A549 (cell line): ENCODE measurements around the gene TTLL13. TPM values are rescaled to one million over a fixed set of nuclear protein-coding genes. Genes with fewer than 3 reads are reported as not detected.

ENCODE experiments used
- ATAC-seq, 2 experiments: fragments of 200-7000 bp in 1 of 2; fragments of >200 bp in 1 of 2; cut with Nextera tagmentation in 1 of 2; cut with Tn5 transposase in 1 of 2; 3 replicates each; pipeline versions ENCODE4 v1.8.0 to v1.9.1; 2018 to 2020; ENCODE audit warnings: mild to moderate bottlenecking in 1 of 2, moderate library complexity in 1 of 2
- CTCF ChIA-PET: fragments of 300-600 bp; sonication (Branson Sonifier 250); formaldehyde crosslinking; extraction: SDS; loops from one replicate; lab custom pipeline; 2021; ENCODE audit warnings: antibody characterized with exemption, inconsistent platforms; lab: Yijun Ruan, JAX
- POLR2A ChIA-PET: fragments of 350-600 bp; formaldehyde crosslinking; extraction: SDS; loops from one replicate; lab custom pipeline; 2021; ENCODE audit warnings: antibody characterized with exemption, inconsistent platforms; lab: Yijun Ruan, JAX
- DNase-seq, 2 experiments: peaks; one replicate each; pipeline versions ENCODE4 v3.0.0 to v3.0.0-alpha.2; 2011 to 2016; ENCODE audit warnings: low read depth in 1 of 2, low spot score in 1 of 2
- FAIRE-seq: peaks from 2 replicates; lab custom pipeline; 2011; peaks lifted over from hg19 to GRCh38; lab: Jason Lieb, UNC
- H3K27ac ChIP-seq, 2 experiments: fragments of >200 bp; sonication (Bioruptor Twin); formaldehyde crosslinking; 3 replicates each; pipeline ENCODE4 v1.5.1; 2016 to 2017
- H3K4me1 ChIP-seq: fragments of >200 bp; sonication (Bioruptor Twin); formaldehyde crosslinking; 3 replicates; pipeline ENCODE4 v1.6.1; 2016
- H3K4me2 ChIP-seq: fragments of >200 bp; sonication (Bioruptor Twin); formaldehyde crosslinking; 3 replicates; pipeline ENCODE4 v1.6.1; 2016
- H3K4me3 ChIP-seq: fragments of >200 bp; sonication (Bioruptor Twin); formaldehyde crosslinking; 3 replicates; pipeline ENCODE4 v1.5.1; 2016
- H3K9me3 ChIP-seq: fragments of >200 bp; sonication (Bioruptor Twin); formaldehyde crosslinking; 3 replicates; pipeline ENCODE4 v1.6.1; 2016
- BHLHE40 ChIP-seq: IDR thresholded peaks from 2 replicates; pipeline ENCODE4 v1.6.1; 2012; ENCODE audit warnings: low read depth, low read length, inconsistent platforms
- CHD2 ChIP-seq: fragments of 150-350 bp; IDR thresholded peaks from 2 replicates; pipeline ENCODE4 v1.6.1; 2014; ENCODE audit warnings: low read length; ENCODE audit not compliant: partially characterized antibody
- EHMT2 ChIP-seq: fragments of 200-600 bp; sonication (generic); IDR thresholded peaks from 2 replicates; pipeline ENCODE4 v1.6.1; 2016; ENCODE audit warnings: antibody characterized with exemption, low read depth, mild to moderate bottlenecking, moderate library complexity
- EP300 ChIP-seq, 2 experiments: fragments of >200 bp; sonication (Bioruptor Twin); formaldehyde crosslinking; IDR thresholded peaks; 2 replicates in 1 of 2; 3 replicates in 1 of 2; pipeline ENCODE4 v1.6.1; 2016 to 2017
- FOSB ChIP-seq: fragments of 250-450 bp; sonication (Bioruptor Pico); IDR thresholded peaks from 2 replicates; pipeline ENCODE4 v1.5.0; 2020; ENCODE audit warnings: mild to moderate bottlenecking, moderate library complexity
- FOXS1 ChIP-seq: fragments of 250-450 bp; sonication (Bioruptor Pico); IDR thresholded peaks from 2 replicates; pipeline ENCODE4 v1.5.0; 2020; ENCODE audit warnings: mild to moderate bottlenecking, moderate library complexity
- GATA3 ChIP-seq: IDR thresholded peaks from 2 replicates; pipeline ENCODE4 v1.6.1; 2012; ENCODE audit warnings: borderline replicate concordance
- HEYL ChIP-seq: fragments of 250-450 bp; sonication (Bioruptor Pico); IDR thresholded peaks from 2 replicates; pipeline ENCODE4 v1.8.0; 2021; ENCODE audit warnings: mild to moderate bottlenecking, moderate library complexity
- HOXB5 ChIP-seq: fragments of 250-450 bp; sonication (Bioruptor Pico); IDR thresholded peaks from 2 replicates; pipeline ENCODE4 v1.5.0; 2020; ENCODE audit warnings: mild to moderate bottlenecking, moderate library complexity
- JUNB ChIP-seq: fragments of >200 bp; sonication (Bioruptor Twin); formaldehyde crosslinking; IDR thresholded peaks from 2 replicates; pipeline ENCODE4 v1.6.1; 2016
- KDM1A ChIP-seq: fragments of 200-600 bp; sonication (generic); IDR thresholded peaks from 2 replicates; pipeline ENCODE4 v1.6.1; 2016; ENCODE audit warnings: low read depth, mild to moderate bottlenecking
- KDM5A ChIP-seq: fragments of 200-600 bp; sonication (generic); IDR thresholded peaks from 2 replicates; pipeline ENCODE4 v1.6.1; 2016; ENCODE audit warnings: antibody characterized with exemption, mild to moderate bottlenecking
- MAFK ChIP-seq: fragments of 450-650 bp; IDR thresholded peaks from 2 replicates; pipeline ENCODE4 v1.6.1; 2014; ENCODE audit not compliant: partially characterized antibody
- MYC ChIP-seq: IDR thresholded peaks from 2 replicates; pipeline ENCODE4 v1.6.1; 2012; ENCODE audit warnings: mild to moderate bottlenecking, inconsistent platforms, low read length, improper control_type of control experiment, borderline replicate concordance
- POLR2A ChIP-seq: IDR thresholded peaks from 2 replicates; pipeline ENCODE4 v1.6.1; 2012; ENCODE audit warnings: mild to moderate bottlenecking, low read length
- POLR2AphosphoS2 ChIP-seq: conservative IDR thresholded peaks from 2 replicates; pipeline ENCODE4 v1.6.1; 2012; ENCODE audit warnings: low read length, improper control_type of control experiment, inconsistent platforms
- RAD21 ChIP-seq, 2 experiments: fragments of >200 bp in 1 of 2; sonication (Bioruptor Twin) in 1 of 2; formaldehyde crosslinking in 1 of 2; IDR thresholded peaks in 1 of 2; conservative IDR thresholded peaks in 1 of 2; 2 replicates in 1 of 2; 3 replicates in 1 of 2; pipeline ENCODE4 v1.6.1; 2012 to 2018; ENCODE audit warnings: inconsistent platforms in 1 of 2
- RNF2 ChIP-seq: fragments of 200-600 bp; sonication (generic); IDR thresholded peaks from 2 replicates; pipeline ENCODE4 v1.6.1; 2016; ENCODE audit warnings: low read depth, mild to moderate bottlenecking, antibody characterized with exemption, moderate library complexity, borderline replicate concordance
- SREBF2 ChIP-seq: fragments of 450-650 bp; IDR thresholded peaks from 2 replicates; pipeline ENCODE4 v1.6.1; 2014; ENCODE audit warnings: mild to moderate bottlenecking, moderate library complexity
- TFCP2L1 ChIP-seq: fragments of 250-450 bp; sonication (Bioruptor Pico); IDR thresholded peaks from 2 replicates; pipeline ENCODE4 v1.5.0; 2021; ENCODE audit warnings: mild to moderate bottlenecking
- TP53 ChIP-seq: fragments of 250-450 bp; sonication (Bioruptor Pico); IDR thresholded peaks from 2 replicates; pipeline ENCODE4 v1.5.0; 2021; ENCODE audit warnings: mild to moderate bottlenecking, moderate library complexity
- ZNF302 ChIP-seq: fragments of 250-450 bp; sonication (Bioruptor Pico); IDR thresholded peaks from 2 replicates; pipeline ENCODE4 v1.9.0; 2021; ENCODE audit warnings: inconsistent platforms, mild to moderate bottlenecking, moderate library complexity
- ZSCAN20 ChIP-seq: fragments of 250-450 bp; sonication (Bioruptor Pico); IDR thresholded peaks from 2 replicates; pipeline ENCODE4 v1.8.0; 2022; ENCODE audit warnings: mild to moderate bottlenecking, moderate library complexity
- whole genome bisulfite sequencing: methylation state at CpG from one replicate; pipeline ENCODE4 v1.1.6; 2017; ENCODE audit errors: missing lambda C conversion rate; 5-methylcytosine and 5-hydroxymethylcytosine counted together
- polyA plus RNA-seq, 4 experiments: library from polyadenylated mRNA; depleted of rRNA in 3 of 4; stranded (reverse); fragments of >200 nt; fragmentation: RNase III in 1 of 4; extraction: RNeasy Plus Mini Kit Qiagen cat#74134 plus additional on column Dnase treatment in 1 of 4; gene quantifications; 2 replicates in 3 of 4; 3 replicates in 1 of 4; pipeline ENCODE4 v1.2.3, GENCODE V29; 2011 to 2017
- TF ChIP-seq, protein P1 (sequence below): fragments of 200-600 bp; sonication (generic); IDR thresholded peaks from 2 replicates; pipeline ENCODE4 v1.6.1; 2016; ENCODE audit warnings: antibody characterized with exemption, mild to moderate bottlenecking, moderate library complexity
- TF ChIP-seq, protein P2 (sequence below): fragments of >200 bp; sonication (Bioruptor Twin); formaldehyde crosslinking; IDR thresholded peaks from 3 replicates; pipeline ENCODE4 v1.6.1; 2016

Gene TTLL13
- polyA plus RNA-seq, 2 of the 4 experiments (the other 2 are of a cell fraction), result 0.17 to 0.61 TPM

DNA sequence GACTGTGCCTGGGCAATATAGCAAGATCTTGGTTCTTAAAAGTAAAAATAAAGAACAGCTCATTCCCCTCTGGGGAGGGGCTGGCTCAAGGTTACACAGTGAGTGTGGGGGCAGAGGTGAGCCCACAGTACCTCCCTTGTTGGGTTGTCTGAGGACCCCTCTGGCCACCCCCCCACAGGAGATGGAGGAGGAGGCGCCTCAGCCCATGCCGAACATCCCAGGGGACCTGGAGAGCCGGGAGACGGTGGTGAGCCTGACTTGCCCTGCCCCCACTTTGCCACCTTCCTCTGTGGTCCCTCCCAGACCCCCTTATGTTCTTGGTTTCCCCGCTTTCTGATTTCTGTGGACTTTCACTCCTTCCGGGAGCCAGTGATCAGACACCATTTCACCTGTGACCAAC, 44.8 kb downstream of the TTLL13 start (continued):
- TF ChIP-seq KDM5A (no peak), JUNB (no peak), POLR2AphosphoS2 (no peak), EHMT2 (no peak)

DNA sequence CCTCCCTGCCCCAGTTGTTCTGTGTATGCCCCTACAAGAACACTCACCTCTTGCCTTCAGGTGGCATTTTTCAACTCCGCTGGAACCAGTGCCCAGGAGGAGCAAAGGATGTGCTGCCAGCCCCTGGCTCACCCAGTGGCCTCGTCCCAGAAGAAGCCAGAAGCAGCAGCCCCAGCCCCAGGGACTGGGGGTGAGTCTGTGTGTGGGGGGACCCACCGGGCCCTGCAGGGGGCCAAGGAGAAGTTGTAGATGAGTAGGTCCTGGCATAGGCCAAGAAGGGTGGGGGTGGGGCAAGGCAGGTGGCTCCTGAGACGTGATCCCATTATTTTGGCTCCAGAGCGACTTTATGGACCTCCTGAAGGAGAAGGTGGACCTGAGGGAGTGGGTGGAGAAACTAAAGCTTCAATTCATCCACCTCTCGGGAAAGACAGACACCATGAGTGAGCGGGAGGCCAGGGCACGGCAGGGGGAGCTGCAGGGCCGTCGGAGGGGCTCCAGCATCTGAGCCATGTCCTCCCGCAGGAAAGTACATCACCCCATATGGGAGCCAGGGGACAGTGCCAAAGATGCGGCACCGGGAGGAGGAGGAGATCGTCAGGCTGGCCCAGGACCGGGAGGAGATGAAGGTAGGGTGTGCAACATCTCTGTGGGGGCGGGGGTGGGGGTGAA, 45.4 kb downstream of the TTLL13 start:
- no peak overlapping the region for H3K4me2 ChIP-seq
- ATAC-seq (peak in 1 of 2 experiments; percentile 44; a peak in 4 of 6 replicates), DNase-seq (no peak), FAIRE-seq (no peak)
- POLR2A ChIA-PET, result no interaction called here
- no peak overlapping the region for H3K4me3 ChIP-seq
- H3K9me3 ChIP-seq, result peaks cover 14% of the 10 kb centered on the region
- TF ChIP-seq CHD2, result no peak
- no peak for TF ChIP-seq TP53
- TF ChIP-seq POLR2A, result no peak
- no peak for TF ChIP-seq ZNF302
- no peak for TF ChIP-seq ZSCAN20 (CRISPR knock-in tag)
- TF ChIP-seq RAD21 (conservative IDR thresholded peaks at IDR 0.05 in 1 of 2, IDR thresholded peaks at IDR 0.05 in 1 of 2), result no peak
- no peak for TF ChIP-seq MAFK
- TF ChIP-seq HEYL (CRISPR knock-in tag), result no peak
- TF ChIP-seq SREBF2, result no peak
- TF ChIP-seq GATA3, result no peak
- no peak for TF ChIP-seq FOSB (CRISPR knock-in tag)
- TF ChIP-seq KDM5A, result no peak
- TF ChIP-seq, protein P1, sequence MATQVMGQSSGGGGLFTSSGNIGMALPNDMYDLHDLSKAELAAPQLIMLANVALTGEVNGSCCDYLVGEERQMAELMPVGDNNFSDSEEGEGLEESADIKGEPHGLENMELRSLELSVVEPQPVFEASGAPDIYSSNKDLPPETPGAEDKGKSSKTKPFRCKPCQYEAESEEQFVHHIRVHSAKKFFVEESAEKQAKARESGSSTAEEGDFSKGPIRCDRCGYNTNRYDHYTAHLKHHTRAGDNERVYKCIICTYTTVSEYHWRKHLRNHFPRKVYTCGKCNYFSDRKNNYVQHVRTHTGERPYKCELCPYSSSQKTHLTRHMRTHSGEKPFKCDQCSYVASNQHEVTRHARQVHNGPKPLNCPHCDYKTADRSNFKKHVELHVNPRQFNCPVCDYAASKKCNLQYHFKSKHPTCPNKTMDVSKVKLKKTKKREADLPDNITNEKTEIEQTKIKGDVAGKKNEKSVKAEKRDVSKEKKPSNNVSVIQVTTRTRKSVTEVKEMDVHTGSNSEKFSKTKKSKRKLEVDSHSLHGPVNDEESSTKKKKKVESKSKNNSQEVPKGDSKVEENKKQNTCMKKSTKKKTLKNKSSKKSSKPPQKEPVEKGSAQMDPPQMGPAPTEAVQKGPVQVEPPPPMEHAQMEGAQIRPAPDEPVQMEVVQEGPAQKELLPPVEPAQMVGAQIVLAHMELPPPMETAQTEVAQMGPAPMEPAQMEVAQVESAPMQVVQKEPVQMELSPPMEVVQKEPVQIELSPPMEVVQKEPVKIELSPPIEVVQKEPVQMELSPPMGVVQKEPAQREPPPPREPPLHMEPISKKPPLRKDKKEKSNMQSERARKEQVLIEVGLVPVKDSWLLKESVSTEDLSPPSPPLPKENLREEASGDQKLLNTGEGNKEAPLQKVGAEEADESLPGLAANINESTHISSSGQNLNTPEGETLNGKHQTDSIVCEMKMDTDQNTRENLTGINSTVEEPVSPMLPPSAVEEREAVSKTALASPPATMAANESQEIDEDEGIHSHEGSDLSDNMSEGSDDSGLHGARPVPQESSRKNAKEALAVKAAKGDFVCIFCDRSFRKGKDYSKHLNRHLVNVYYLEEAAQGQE, result no peak
- TF ChIP-seq HOXB5 (CRISPR knock-in tag), result no peak
- TF ChIP-seq, protein P2, sequence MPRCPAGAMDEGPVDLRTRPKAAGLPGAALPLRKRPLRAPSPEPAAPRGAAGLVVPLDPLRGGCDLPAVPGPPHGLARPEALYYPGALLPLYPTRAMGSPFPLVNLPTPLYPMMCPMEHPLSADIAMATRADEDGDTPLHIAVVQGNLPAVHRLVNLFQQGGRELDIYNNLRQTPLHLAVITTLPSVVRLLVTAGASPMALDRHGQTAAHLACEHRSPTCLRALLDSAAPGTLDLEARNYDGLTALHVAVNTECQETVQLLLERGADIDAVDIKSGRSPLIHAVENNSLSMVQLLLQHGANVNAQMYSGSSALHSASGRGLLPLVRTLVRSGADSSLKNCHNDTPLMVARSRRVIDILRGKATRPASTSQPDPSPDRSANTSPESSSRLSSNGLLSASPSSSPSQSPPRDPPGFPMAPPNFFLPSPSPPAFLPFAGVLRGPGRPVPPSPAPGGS, result no peak
- no peak for TF ChIP-seq JUNB
- no peak for TF ChIP-seq EHMT2
- TF ChIP-seq TFCP2L1 (CRISPR knock-in tag), result no peak
- TF ChIP-seq, all 56 proteins: peak for 0
- no peaks in the 10 kb centered on the region for H3K4me1 ChIP-seq
- no peak overlapping the region for H3K27ac ChIP-seq
- CTCF ChIA-PET, result interaction anchor here (0.6 to 2.8 kb wide), 10 partner anchors 13 to 653 kb away, joined by 3 to 16 read pairs (median 4); no protein-coding TSS in a partner anchor
- WGBS, result 67% methylated on average over 14 of the region's 16 CpGs

DNA sequence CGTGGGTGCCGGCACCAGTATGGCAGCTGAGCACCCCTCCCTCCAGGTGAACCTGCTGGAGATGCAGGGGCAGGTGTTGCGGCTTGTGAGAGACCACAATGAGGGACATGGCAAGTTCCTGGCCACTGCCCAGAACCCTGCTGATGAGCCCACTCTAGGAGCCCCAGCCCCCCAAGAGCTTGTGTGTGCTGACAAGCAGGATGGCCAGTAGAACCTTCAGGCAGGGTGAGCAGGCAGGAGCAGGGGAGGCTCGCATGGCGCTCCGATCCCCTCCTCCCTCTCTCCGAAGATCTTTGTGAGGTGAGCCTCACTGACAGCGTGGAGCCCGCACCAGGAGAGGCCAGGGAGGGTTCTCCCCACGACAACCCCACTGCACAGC, 45.9 kb downstream of the TTLL13 start:
- Histone ChIP-seq H3K4me1 (no peaks in the 10 kb centered on the region), H3K9me3 (peaks cover 14% of the 10 kb centered on the region), H3K4me3 (no peak overlapping the region), H3K4me2 (no peak overlapping the region)
- CTCF ChIA-PET, result interaction anchor here (0.6 to 2.8 kb wide), 6 partner anchors 12 to 652 kb away, joined by 3 to 16 read pairs (median 5); no protein-coding TSS in a partner anchor
- DNase-seq (no peak), ATAC-seq (no peak), FAIRE-seq (no peak)
- no peak for TF ChIP-seq EP300 (IDR thresholded peaks at IDR 0.05)
- no peak for TF ChIP-seq BHLHE40
- no peak for TF ChIP-seq FOXS1
- TF ChIP-seq POLR2AphosphoS2, result no peak
- no peak for TF ChIP-seq EHMT2
- no peak for TF ChIP-seq KDM1A
- TF ChIP-seq MYC, result no peak
- TF ChIP-seq RNF2, result no peak
- TF ChIP-seq, all 56 proteins: peak for 0
- POLR2A ChIA-PET, result no interaction called here
- 83% methylated on average over 8 of the region's 10 CpGs for WGBS
- H3K27ac ChIP-seq, result no peak overlapping the region
